Astrocyte of the cerebellum (primary cell): ENCODE measurements around the gene ANKRD31.

Experiments used
- DNase-seq: peaks from one replicate; pipeline ENCODE4 v3.0.0-alpha.2; 2011; ENCODE audit warnings: low read depth
- H3K4me3 ChIP-seq: 2 replicates; pipeline ENCODE4 v1.5.1; 2011; ENCODE audit warnings: mild to moderate bottlenecking, low read depth, low read length, moderate library complexity
- in situ Hi-C: cut with HindIII; loops from 2 replicates; pipeline ENCODE4 v1.10.0; 2017; ENCODE audit warnings: low sequenced_read_pairs
- TF ChIP-seq, protein P1 (sequence below): IDR thresholded peaks from 2 replicates; pipeline ENCODE4 v1.5.1; 2012; ENCODE audit warnings: low read length, low read depth, moderate library complexity, mild to moderate bottlenecking; ENCODE audit errors: missing control alignments

Gene ANKRD31, protein sequence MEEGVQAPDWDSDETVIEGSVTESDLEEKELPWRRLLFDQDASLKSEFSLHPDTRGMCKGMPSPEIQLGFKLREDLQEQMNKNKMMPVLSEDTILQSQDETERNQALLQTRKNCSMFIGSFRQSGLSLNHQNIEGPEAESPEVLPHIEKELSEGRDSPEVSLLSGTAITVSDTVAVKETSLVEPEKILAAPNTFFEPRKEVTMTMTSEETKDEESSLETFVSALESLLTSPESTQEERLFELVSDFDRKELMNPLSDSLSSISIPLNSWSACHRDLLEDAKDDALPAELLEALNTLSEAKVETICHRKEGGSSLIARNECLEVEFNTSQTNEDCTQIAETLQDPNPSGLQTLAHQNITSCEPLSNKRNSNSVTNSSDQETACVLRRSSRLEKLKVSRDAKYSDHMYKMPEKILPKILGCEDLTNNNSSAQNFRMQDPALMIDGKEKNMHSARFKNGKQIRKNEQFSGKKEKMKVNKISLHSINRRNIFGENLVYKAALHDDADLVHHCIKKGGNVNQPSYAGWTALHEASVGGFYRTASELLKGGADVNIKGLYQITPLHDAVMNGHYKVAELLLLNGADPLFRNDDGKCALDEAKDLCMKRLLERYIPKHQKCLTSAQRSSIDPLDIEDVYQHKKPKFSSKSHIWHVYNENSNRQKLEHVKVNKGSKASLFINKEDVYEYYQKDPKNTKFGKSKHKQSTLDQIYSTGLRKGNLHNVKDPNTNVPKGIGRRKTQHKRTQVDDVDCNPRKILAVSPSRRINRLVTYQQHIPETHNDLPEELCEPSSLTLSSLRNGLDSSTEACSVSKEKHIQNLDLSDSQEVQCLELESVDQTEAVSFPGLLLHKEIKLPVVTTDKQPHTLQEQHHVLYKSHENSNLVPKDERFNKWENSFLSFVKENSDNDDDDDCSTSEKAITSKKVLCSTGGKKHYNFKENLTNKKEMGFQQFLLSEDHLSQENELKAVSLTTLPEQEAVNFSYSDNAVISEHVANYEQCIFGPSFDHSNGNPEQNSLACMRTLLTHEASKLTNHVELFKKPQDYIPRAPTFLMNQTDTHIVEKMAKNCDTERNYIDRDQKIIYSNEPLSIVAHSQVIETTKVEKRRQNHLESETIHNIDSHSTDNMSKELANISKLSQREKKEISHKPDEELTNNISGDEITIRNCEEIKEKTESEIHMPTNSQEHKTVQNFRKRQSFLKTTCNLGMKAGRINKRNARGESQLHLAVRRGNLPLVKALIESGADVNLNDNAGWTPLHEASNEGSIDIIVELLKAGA (N-terminal part only)

DNA sequence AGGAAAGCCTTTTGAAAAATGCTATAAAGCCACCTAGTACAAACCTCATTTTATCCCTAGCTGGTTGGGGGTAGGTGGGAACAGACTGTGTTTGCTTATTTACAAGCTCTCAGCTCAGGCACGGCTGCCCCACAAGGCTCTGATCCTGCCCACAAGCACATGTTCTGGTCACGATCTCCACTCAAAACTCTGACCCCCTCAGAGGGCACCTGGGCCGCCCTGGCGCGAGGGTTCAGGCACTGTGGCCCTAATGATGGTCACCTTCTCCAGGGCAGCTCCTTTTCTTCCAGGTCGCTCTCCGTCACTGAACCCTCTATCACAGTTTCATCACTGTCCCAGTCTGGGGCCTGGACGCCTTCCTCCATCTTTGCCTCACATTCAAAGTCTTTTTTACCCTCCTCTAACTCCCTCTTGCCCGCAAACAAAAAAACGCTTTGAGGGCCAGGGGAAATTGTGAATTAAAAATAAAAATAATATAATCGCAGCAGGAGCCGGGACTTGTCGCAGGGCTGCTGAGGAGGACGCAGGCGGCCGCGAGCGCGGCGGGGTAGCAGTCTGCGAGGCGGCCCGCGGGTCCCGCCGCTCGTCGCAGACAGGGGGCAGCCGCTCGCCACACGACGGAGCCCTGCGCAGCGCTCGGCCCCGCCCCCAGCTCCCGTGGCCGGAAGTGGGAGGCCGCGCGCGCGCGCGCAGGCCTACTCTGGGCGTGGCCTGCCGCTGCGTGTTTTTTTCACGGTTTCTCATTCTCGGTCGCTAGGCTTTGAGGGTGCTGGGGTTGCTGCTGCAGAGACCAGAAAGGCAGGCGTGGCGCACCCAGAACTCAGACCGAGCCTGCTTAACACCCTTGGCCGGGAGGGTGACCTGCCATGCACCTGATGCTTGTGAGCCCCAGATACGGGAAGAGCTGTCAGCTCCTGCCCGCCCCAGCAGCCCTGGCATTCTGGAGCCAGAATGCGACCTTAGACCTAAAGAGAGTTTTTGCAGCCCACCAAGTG, at the start of gene ANKRD31:
TSS of gene ANKRD31 (minus strand) at position 557 of the 995 bp plus-strand sequence. CDS start at position 365, 192 bp downstream.
- in situ Hi-C loops = no loop called here
- DNase-seq = peak; percentile 20
- peak within 1 kb of the TSS; percentile 81 for H3K4me3 ChIP-seq
- TF ChIP-seq, protein P1, sequence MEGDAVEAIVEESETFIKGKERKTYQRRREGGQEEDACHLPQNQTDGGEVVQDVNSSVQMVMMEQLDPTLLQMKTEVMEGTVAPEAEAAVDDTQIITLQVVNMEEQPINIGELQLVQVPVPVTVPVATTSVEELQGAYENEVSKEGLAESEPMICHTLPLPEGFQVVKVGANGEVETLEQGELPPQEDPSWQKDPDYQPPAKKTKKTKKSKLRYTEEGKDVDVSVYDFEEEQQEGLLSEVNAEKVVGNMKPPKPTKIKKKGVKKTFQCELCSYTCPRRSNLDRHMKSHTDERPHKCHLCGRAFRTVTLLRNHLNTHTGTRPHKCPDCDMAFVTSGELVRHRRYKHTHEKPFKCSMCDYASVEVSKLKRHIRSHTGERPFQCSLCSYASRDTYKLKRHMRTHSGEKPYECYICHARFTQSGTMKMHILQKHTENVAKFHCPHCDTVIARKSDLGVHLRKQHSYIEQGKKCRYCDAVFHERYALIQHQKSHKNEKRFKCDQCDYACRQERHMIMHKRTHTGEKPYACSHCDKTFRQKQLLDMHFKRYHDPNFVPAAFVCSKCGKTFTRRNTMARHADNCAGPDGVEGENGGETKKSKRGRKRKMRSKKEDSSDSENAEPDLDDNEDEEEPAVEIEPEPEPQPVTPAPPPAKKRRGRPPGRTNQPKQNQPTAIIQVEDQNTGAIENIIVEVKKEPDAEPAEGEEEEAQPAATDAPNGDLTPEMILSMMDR = peak; percentile 56

- in situ Hi-C loops = no loop called here
- no peak overlapping the region for H3K4me3 ChIP-seq
- TF ChIP-seq, protein P1 = no peak
- DNase-seq = no peak
Measured at GRCh38 chr5:75286211-75286773, 49.6 kb upstream of the ANKRD31 start.

GRCh38 chr5:75282581-75282980, 45.9 kb upstream of the ANKRD31 start:
- TF ChIP-seq, protein P1 = no peak
- in situ Hi-C loops = no loop called here
- DNase-seq = no peak
- H3K4me3 ChIP-seq = no peak overlapping the region

GRCh38 chr5:75281716-75282465, 45.2 kb upstream of the ANKRD31 start:
- TF ChIP-seq, protein P1 = no peak
- in situ Hi-C loops = no loop called here
- DNase-seq = no peak
- H3K4me3 ChIP-seq = no peak overlapping the region

- no peak overlapping the region for H3K4me3 ChIP-seq
- in situ Hi-C loops = no loop called here
- TF ChIP-seq, protein P1 = no peak
- DNase-seq = no peak
Measured at GRCh38 chr5:75279321-75279720, 42.6 kb upstream of the ANKRD31 start.
